ENCODE data around the gene YARS1. TPM values are rescaled to one million over a fixed set of nuclear protein-coding genes. Genes with fewer than 3 reads are reported as not detected.
A peak's percentile ranks its signal among the peaks of the same experiment; 100 is the strongest.

YARS1 gene
- total and polyA plus RNA-seq, 2 of the 13 experiments (the other 11 are each of a cell fraction or from before 2014, with no cell fraction given) = 50.1 to 113 TPM

DNA sequence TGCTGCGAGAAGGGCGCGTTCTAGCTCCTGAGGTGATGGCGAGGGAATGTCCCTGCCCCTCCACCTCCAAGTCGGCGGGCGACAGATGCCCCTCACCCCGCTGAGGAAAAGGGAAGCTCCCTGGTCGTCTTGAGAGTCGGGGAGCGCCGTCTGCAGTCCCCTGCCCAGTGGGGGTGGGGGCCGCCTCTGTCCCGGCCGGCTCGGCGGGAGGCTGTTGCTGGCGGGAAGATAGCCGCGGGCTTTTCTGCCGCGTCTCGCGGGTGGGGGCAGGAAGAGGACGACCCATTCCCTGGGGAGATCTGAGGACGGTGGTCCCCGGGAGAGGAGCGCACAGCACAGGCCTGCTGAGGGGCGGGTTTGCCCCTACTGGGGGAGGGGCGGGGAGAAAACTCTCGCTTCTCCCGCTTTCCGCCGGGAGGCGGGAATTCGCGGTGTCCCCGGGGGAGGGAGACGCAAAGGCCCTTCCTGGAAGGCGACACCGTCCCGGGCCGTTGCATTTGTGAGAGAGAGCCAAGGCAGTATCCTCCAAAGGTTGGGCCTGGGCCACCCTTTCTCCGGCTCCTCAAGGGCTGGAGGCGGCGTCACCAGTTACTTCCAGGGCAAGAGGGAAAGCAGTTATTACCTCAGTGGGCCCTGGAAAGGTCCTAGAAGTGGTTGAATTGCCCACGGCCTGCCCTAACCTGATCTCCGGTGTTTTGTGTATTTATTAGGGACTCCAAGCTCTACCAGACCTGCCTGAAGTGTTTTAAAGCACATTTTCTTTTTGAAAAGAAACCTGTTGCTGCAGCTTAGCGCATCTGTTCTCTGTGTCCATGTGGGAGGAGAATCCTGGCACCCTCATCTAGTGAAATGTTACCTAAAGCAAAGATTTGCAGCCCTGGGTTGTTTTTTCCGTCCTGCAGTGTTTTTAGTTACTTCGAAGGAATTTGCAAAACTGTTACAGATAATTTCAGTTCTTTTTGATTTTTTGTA lies 943 bp upstream of the YARS1 start (continued):
- TF ChIP-seq, protein P1, sequence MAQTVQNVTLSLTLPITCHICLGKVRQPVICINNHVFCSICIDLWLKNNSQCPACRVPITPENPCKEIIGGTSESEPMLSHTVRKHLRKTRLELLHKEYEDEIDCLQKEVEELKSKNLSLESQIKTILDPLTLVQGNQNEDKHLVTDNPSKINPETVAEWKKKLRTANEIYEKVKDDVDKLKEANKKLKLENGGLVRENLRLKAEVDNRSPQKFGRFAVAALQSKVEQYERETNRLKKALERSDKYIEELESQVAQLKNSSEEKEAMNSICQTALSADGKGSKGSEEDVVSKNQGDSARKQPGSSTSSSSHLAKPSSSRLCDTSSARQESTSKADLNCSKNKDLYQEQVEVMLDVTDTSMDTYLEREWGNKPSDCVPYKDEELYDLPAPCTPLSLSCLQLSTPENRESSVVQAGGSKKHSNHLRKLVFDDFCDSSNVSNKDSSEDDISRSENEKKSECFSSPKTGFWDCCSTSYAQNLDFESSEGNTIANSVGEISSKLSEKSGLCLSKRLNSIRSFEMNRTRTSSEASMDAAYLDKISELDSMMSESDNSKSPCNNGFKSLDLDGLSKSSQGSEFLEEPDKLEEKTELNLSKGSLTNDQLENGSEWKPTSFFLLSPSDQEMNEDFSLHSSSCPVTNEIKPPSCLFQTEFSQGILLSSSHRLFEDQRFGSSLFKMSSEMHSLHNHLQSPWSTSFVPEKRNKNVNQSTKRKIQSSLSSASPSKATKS (CRISPR knock-in tag; IDR thresholded peaks at IDR 0.05) = no peak
- TF ChIP-seq, protein P2, sequence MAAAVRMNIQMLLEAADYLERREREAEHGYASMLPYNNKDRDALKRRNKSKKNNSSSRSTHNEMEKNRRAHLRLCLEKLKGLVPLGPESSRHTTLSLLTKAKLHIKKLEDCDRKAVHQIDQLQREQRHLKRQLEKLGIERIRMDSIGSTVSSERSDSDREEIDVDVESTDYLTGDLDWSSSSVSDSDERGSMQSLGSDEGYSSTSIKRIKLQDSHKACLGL (CRISPR knock-in tag; IDR thresholded peaks at IDR 0.05) = no peak
- TF ChIP-seq ZFAT (CRISPR knock-in tag; conservative IDR thresholded peaks at IDR 0.05) = no peak
- no peak for TF ChIP-seq AKAP8 (CRISPR knock-in tag; IDR thresholded peaks at IDR 0.05)
- peak; percentile 74; the same call in 1 of the 2 replicates for TF ChIP-seq ZSCAN25 (CRISPR knock-in tag; IDR thresholded peaks at IDR 0.05)
- TF ChIP-seq, protein P3, sequence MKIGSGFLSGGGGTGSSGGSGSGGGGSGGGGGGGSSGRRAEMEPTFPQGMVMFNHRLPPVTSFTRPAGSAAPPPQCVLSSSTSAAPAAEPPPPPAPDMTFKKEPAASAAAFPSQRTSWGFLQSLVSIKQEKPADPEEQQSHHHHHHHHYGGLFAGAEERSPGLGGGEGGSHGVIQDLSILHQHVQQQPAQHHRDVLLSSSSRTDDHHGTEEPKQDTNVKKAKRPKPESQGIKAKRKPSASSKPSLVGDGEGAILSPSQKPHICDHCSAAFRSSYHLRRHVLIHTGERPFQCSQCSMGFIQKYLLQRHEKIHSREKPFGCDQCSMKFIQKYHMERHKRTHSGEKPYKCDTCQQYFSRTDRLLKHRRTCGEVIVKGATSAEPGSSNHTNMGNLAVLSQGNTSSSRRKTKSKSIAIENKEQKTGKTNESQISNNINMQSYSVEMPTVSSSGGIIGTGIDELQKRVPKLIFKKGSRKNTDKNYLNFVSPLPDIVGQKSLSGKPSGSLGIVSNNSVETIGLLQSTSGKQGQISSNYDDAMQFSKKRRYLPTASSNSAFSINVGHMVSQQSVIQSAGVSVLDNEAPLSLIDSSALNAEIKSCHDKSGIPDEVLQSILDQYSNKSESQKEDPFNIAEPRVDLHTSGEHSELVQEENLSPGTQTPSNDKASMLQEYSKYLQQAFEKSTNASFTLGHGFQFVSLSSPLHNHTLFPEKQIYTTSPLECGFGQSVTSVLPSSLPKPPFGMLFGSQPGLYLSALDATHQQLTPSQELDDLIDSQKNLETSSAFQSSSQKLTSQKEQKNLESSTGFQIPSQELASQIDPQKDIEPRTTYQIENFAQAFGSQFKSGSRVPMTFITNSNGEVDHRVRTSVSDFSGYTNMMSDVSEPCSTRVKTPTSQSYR (CRISPR knock-in tag; IDR thresholded peaks at IDR 0.05; ENCODE audit: borderline replicate concordance) = peak; percentile 84
- peak; percentile 61; the same call in 1 of the 2 replicates for TF ChIP-seq SIN3A (IDR thresholded peaks at IDR 0.05; ENCODE audit: borderline replicate concordance, low read depth, low read length)
- TF ChIP-seq ZNF780A (CRISPR knock-in tag; IDR thresholded peaks at IDR 0.05) = no peak
- TF ChIP-seq, protein P4, sequence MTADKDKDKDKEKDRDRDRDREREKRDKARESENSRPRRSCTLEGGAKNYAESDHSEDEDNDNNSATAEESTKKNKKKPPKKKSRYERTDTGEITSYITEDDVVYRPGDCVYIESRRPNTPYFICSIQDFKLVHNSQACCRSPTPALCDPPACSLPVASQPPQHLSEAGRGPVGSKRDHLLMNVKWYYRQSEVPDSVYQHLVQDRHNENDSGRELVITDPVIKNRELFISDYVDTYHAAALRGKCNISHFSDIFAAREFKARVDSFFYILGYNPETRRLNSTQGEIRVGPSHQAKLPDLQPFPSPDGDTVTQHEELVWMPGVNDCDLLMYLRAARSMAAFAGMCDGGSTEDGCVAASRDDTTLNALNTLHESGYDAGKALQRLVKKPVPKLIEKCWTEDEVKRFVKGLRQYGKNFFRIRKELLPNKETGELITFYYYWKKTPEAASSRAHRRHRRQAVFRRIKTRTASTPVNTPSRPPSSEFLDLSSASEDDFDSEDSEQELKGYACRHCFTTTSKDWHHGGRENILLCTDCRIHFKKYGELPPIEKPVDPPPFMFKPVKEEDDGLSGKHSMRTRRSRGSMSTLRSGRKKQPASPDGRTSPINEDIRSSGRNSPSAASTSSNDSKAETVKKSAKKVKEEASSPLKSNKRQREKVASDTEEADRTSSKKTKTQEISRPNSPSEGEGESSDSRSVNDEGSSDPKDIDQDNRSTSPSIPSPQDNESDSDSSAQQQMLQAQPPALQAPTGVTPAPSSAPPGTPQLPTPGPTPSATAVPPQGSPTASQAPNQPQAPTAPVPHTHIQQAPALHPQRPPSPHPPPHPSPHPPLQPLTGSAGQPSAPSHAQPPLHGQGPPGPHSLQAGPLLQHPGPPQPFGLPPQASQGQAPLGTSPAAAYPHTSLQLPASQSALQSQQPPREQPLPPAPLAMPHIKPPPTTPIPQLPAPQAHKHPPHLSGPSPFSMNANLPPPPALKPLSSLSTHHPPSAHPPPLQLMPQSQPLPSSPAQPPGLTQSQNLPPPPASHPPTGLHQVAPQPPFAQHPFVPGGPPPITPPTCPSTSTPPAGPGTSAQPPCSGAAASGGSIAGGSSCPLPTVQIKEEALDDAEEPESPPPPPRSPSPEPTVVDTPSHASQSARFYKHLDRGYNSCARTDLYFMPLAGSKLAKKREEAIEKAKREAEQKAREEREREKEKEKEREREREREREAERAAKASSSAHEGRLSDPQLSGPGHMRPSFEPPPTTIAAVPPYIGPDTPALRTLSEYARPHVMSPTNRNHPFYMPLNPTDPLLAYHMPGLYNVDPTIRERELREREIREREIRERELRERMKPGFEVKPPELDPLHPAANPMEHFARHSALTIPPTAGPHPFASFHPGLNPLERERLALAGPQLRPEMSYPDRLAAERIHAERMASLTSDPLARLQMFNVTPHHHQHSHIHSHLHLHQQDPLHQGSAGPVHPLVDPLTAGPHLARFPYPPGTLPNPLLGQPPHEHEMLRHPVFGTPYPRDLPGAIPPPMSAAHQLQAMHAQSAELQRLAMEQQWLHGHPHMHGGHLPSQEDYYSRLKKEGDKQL (CRISPR knock-in tag; IDR thresholded peaks at IDR 0.05; ENCODE audit: low read depth) = no peak
- TF ChIP-seq NPAS2 (CRISPR knock-in tag; IDR thresholded peaks at IDR 0.05; ENCODE audit: borderline replicate concordance) = no peak
- no peak for TF ChIP-seq TP53 (CRISPR knock-in tag; conservative IDR thresholded peaks at IDR 0.05)
- TF ChIP-seq SMAD9 (CRISPR knock-in tag; IDR thresholded peaks at IDR 0.05) = no peak
- no peak for TF ChIP-seq TSC22D2 (CRISPR knock-in tag; IDR thresholded peaks at IDR 0.05; ENCODE audit: borderline replicate concordance)
- no peak for TF ChIP-seq KDM1A (CRISPR knock-in tag; IDR thresholded peaks at IDR 0.05)
- no peak for TF ChIP-seq HMGA1 (CRISPR knock-in tag; conservative IDR thresholded peaks at IDR 0.05)
- no peak for TF ChIP-seq CHD2 (IDR thresholded peaks at IDR 0.05; ENCODE audit: low read depth, low read length)
- TF ChIP-seq ZNF207 (IDR thresholded peaks at IDR 0.05; ENCODE audit: borderline replicate concordance) = no peak
- no peak for TF ChIP-seq ZNF180 (CRISPR knock-in tag; IDR thresholded peaks at IDR 0.05; ENCODE audit: borderline replicate concordance, low read depth)

All from HepG2 (cell line).